Spinal cord (tissue), 10 donors: ENCODE data around the gene NUP210L. TPM values are rescaled to one million over a fixed set of nuclear protein-coding genes. Genes with fewer than 3 reads are reported as not detected.
"Not testable (repeated sequence)": the region's sequence is repeated elsewhere in the genome, so short reads cannot be mapped to it uniquely, and the experiment has no call there.

Source experiments
- DNase-seq, 6 donors: peaks; one replicate each; pipeline versions ENCODE4 v3.0.0 to v3.0.0-alpha.2; 2013 to 2015; ENCODE audit warnings: low spot score in 6 of 6, low read depth in 4 of 6
- H3K27ac ChIP-seq: one replicate; pipeline ENCODE4 v1.5.1; 2013; ENCODE audit warnings: low read depth, low read length, control low read depth
- H3K27me3 ChIP-seq: one replicate; pipeline ENCODE4 v1.6.1; 2013; ENCODE audit warnings: low read length; ENCODE audit not compliant: control insufficient read depth, insufficient read depth
- H3K36me3 ChIP-seq: one replicate; pipeline ENCODE4 v1.6.1; 2013; ENCODE audit warnings: low read length; ENCODE audit not compliant: control insufficient read depth, insufficient read depth
- H3K4me1 ChIP-seq: one replicate; pipeline ENCODE4 v1.6.1; 2013; ENCODE audit warnings: low read length; ENCODE audit not compliant: control insufficient read depth, insufficient read depth
- H3K4me3 ChIP-seq: one replicate; pipeline ENCODE4 v1.5.1; 2013; ENCODE audit warnings: low read depth, low read length, control low read depth
- H3K9me3 ChIP-seq: one replicate; pipeline ENCODE4 v1.6.1; 2013; ENCODE audit warnings: low read length; ENCODE audit not compliant: control insufficient read depth, insufficient read depth
- WGBS: methylation state at CpG from one replicate; pipeline ENCODE4 v1.1.5; 2013; ENCODE audit warnings: missing lambda C conversion rate; ENCODE audit not compliant: insufficient coverage; 5-methylcytosine and 5-hydroxymethylcytosine counted together
- polyA plus RNA-seq, 2 donors: library from polyadenylated mRNA; unstranded; fragments of 120-200 nt; gene quantifications; one replicate each; pipeline ENCODE4 v1.2.1, GENCODE V29; 2013; ENCODE audit not compliant: insufficient read length in 2 of 2
- total RNA-seq, 2 donors: library from RNA; depleted of rRNA in 1 of 2; stranded (reverse); fragments of 120-200 nt in 1 of 2; fragments of >200 nt in 1 of 2; gene quantifications; one replicate each; pipeline versions ENCODE4 v1.2.3 to v1.2.4, GENCODE V29; 2013 to 2014
- donor health status: healthy.

Gene NUP210L
- total and polyA plus RNA-seq, 4 donors: 0.10 to 0.48 (median 0.13) TPM

DNA sequence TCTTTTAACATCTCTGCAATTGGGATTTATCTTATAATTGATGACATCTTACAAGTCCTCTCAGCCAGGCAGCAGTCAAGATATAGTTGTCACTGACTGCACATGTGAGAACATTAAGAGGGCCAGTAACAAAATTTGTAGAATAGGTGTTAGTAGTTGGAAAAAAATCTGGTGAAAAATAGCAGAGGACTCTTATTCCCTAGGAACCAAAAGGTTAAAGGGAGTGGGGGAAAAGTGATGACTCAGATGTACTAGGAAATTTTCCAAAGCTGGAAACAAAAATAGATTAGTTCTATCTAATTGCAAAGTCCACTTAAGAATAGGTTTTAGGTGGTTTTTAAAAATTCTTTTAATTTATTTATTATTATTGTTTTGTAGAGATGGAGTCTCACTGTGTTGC, 3.6 kb downstream of the NUP210L start:
- H3K36me3 ChIP-seq: peaks cover 7% of the 10 kb centered on the region
- H3K4me3 ChIP-seq: no peak overlapping the region
- no peaks in the 10 kb centered on the region for H3K9me3 ChIP-seq
- H3K27me3 ChIP-seq: no peaks in the 10 kb centered on the region
- H3K27ac ChIP-seq: no peak overlapping the region
- no peak for DNase-seq
- H3K4me1 ChIP-seq: peaks cover 6% of the 10 kb centered on the region

DNA sequence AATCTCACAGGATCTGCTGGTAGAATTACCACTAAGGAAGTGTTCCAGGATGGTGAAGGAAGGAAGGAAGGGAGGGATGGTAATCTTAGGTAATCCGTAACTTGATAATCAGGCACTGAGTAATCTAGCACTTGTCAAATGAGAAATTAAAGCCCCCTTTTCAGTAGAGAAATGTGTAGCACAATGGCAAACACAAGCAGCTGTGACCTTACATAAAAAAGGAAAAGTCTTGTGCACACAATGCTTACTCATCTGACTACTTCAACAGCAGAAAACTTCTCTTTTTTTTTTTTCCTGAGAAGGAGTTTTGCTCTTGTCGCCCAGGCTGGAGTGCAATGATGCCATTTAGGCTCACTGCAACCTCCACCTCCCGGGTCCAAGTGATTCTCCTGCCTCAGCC, 6.1 kb downstream of the NUP210L start:
- H3K9me3 ChIP-seq: no peaks in the 10 kb centered on the region
- no peaks in the 10 kb centered on the region for H3K4me1 ChIP-seq
- no peaks in the 10 kb centered on the region for H3K27me3 ChIP-seq
- WGBS: 100% methylated on average over 1 of the region's 3 CpGs
- H3K4me3 ChIP-seq: no peak overlapping the region
- H3K27ac ChIP-seq: no peak overlapping the region
- no peaks in the 10 kb centered on the region for H3K36me3 ChIP-seq
- DNase-seq: no peak

- WGBS: 83% methylated on average over 3 of the region's 5 CpGs
Observed at GRCh38 chr1:154147505-154147904, 7.4 kb downstream of the NUP210L start.

GRCh38 chr1:154145986-154146385, 8.9 kb downstream of the NUP210L start:
- no peaks in the 10 kb centered on the region for H3K27me3 ChIP-seq
- no peaks in the 10 kb centered on the region for H3K36me3 ChIP-seq
- no peak overlapping the region for H3K4me3 ChIP-seq
- no peaks in the 10 kb centered on the region for H3K4me1 ChIP-seq
- no peak for DNase-seq
- WGBS: no CpG with 5 or more reads among the region's 2 CpGs
- H3K9me3 ChIP-seq: no peaks in the 10 kb centered on the region
- no peak overlapping the region for H3K27ac ChIP-seq

More at GRCh38 chr1:154147505-154147904, 7.4 kb downstream of the NUP210L start:
- not testable (repeated sequence) for H3K4me3 ChIP-seq, H3K4me1 ChIP-seq, H3K36me3 ChIP-seq, H3K9me3 ChIP-seq, H3K27me3 ChIP-seq, H3K27ac ChIP-seq, DNase-seq

- Histone ChIP-seq H3K4me3 (no peak overlapping the region), H3K27ac (no peak overlapping the region), H3K4me1 (no peaks in the 10 kb centered on the region), H3K36me3 (no peaks in the 10 kb centered on the region), H3K9me3 (no peaks in the 10 kb centered on the region), H3K27me3 (no peaks in the 10 kb centered on the region)
- 98% methylated on average over 6 of the region's 6 CpGs for WGBS
- DNase-seq: no peak
Observed at GRCh38 chr1:154142358-154142757, 12.5 kb downstream of the NUP210L start.

DNA sequence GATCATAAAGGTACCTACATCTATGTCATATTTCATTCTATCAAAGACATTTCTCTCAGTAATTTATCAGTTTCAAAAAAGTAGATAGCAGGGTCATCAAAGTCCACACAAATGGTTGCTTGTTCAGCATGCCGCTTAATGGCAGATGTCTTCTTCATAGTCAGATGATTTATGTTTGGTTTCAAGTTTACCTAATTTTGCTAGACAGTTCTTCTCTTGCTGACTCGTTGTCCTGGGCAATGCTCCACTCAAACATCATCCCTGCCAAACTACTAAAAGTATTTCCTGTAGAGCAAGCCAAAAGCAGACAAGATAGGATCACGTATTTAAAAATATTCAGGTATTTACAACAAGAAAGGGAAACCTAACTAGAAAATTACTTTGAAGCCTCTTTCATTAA, 13.6 kb downstream of the NUP210L start:
- WGBS: no CpG with 5 or more reads among the region's 3 CpGs
- Histone ChIP-seq H3K9me3 (no peaks in the 10 kb centered on the region), H3K4me1 (no peaks in the 10 kb centered on the region), H3K4me3 (no peak overlapping the region), H3K36me3 (no peaks in the 10 kb centered on the region), H3K27ac (no peak overlapping the region), H3K27me3 (no peaks in the 10 kb centered on the region)
- DNase-seq: no peak

- Histone ChIP-seq H3K9me3 (no peaks in the 10 kb centered on the region), H3K27me3 (no peaks in the 10 kb centered on the region), H3K4me3 (no peak overlapping the region), H3K36me3 (no peaks in the 10 kb centered on the region), H3K4me1 (no peaks in the 10 kb centered on the region), H3K27ac (no peak overlapping the region)
- WGBS: no CpG with 5 or more reads among the region's 3 CpGs
- no peak for DNase-seq
Observed at GRCh38 chr1:154137888-154138287, 17.0 kb downstream of the NUP210L start.

DNA sequence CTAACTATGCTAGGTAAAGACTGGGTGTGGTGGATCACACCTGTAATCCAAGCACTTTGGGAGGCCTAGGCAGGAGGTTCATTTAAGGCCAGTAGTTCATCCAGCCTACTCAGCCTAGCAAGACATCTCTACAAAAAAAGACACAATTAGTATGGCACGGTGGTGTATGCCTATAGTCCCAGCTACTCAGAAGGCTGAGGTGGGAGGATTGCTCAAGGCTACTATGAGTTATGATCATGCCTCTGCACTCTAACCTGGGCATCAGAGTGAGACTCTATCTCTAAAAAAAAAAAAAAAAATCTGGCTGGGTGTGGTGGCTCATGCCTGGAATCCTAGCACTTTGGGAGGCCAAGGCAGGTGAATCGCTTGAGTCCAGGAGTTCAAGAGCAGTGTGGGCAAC, 21.6 kb downstream of the NUP210L start:
- 100% methylated on average over 1 of the region's 2 CpGs for WGBS
- Histone ChIP-seq H3K4me1 (no peaks in the 10 kb centered on the region), H3K9me3 (no peaks in the 10 kb centered on the region), H3K4me3 (no peak overlapping the region), H3K36me3 (no peaks in the 10 kb centered on the region), H3K27me3 (no peaks in the 10 kb centered on the region), H3K27ac (no peak overlapping the region)
- DNase-seq: no peak

DNA sequence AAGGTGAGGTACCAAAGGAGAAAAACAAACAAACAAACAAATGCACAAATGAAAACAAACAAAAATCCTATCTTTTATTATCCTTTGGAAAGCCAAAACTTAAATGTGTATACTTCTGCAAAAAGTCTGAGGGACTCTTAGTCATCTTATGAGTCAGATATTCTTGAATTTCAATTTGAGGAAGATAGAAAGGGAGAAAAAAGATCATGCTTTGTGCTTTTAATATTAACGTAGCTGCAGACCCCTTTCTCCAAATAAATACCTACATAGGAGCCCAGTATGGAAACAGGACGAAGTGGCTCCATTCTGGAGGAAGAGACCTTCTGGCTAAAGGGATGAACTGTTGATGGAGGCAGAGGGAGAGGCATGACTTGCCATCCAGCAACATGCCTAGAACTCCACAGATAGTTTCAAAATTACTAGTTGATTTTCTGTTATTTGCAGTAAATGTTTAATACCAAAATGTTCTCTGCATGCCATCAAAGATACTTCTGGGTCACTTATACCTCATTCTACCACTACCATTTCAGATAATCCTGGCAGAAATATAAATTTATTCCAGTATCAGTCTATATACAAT, 25.4 kb downstream of the NUP210L start:
- DNase-seq: no peak

DNA sequence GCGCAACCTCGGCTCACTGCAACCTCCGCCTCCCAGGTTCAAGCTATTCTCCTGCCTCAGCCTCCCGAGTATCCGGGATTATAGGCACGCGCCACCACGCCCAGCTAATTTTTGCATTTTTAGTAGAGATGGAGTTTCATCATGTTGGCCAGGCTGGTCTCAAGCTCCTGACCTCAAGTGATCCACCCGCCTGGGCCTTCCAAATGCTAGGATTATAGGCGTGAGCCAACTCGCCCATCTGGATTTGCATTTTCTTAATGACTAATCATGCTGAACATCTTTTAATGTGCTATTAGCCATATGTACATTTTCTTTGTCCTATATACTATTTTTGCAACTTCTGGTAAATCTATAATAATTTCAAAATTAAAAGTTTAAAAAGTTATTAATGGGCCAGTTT, 31.7 kb downstream of the NUP210L start:
- not testable (repeated sequence) for H3K4me3 ChIP-seq, H3K27me3 ChIP-seq, DNase-seq, H3K9me3 ChIP-seq, H3K27ac ChIP-seq, H3K4me1 ChIP-seq, H3K36me3 ChIP-seq
- WGBS: 97% methylated on average over 9 of the region's 11 CpGs

More for the DNA sequence above, 25.4 kb downstream of the NUP210L start:
- Histone ChIP-seq H3K27me3 (no peaks in the 10 kb centered on the region), H3K27ac (no peak overlapping the region), H3K36me3 (no peaks in the 10 kb centered on the region), H3K9me3 (no peaks in the 10 kb centered on the region), H3K4me1 (no peaks in the 10 kb centered on the region), H3K4me3 (no peak overlapping the region)
- no CpG with 5 or more reads among the region's 2 CpGs for WGBS
